Measurements from ENCODE around the gene UVSSA. TPM values are rescaled to one million over a fixed set of nuclear protein-coding genes. Genes with fewer than 3 reads are reported as not detected.

UVSSA gene
- total and polyA plus RNA-seq, 8 donors, result 9.2 to 30.9 (median 14.5) TPM

DNA sequence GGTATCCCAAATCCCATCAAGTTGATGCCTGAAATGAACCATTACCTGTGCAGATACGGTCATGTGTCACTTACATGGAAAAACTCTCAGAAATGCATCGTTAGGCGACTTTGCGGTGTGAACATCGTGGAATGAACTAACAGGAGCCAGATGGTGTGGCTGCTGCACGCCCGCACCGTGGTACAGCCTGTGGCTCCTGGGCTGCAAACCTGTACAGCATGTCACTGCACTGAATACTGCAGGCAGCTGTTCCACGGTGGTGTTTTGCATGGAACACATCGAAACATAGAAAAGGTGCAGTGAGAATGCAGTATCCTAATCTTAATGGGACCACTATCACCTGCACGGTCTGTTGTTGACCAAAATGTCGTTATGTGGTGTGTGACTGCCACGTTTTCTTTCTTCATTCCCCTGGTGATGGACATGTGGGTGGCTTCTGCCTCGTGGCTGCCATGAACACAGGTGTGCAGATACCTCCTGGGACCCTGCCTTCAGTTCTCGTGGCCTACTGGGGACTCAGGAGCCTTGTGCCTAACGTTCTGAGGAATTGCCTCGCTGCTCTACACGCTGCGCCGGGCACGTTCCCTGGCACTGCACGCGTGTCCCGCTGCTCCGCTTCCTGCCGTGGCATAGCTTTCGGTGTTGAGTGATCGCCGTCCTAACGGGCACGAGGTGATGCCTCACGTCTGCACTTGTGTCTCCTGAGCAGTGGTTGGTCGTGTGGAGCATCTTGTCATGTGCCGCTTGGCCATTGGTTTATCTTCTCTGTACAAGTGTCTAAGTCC is 38.9 kb upstream of the UVSSA start:
- TF ChIP-seq, protein P1, sequence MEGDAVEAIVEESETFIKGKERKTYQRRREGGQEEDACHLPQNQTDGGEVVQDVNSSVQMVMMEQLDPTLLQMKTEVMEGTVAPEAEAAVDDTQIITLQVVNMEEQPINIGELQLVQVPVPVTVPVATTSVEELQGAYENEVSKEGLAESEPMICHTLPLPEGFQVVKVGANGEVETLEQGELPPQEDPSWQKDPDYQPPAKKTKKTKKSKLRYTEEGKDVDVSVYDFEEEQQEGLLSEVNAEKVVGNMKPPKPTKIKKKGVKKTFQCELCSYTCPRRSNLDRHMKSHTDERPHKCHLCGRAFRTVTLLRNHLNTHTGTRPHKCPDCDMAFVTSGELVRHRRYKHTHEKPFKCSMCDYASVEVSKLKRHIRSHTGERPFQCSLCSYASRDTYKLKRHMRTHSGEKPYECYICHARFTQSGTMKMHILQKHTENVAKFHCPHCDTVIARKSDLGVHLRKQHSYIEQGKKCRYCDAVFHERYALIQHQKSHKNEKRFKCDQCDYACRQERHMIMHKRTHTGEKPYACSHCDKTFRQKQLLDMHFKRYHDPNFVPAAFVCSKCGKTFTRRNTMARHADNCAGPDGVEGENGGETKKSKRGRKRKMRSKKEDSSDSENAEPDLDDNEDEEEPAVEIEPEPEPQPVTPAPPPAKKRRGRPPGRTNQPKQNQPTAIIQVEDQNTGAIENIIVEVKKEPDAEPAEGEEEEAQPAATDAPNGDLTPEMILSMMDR (IDR thresholded peaks at IDR 0.05), result no peak
- FAIRE-seq, result no peak
- ATAC-seq, result no peak
- intact Hi-C loops (cut with DNase I), result no loop called here
- H3K27ac ChIP-seq, result no peak overlapping the region
- WGBS, 2 donors, result 93 to 95% methylated on average over 34 of the region's 34 CpGs
- DNase-seq, result peak in 1 of 6 donors; percentile 34
- peaks cover 0 to 7% (median 6%) of the 10 kb centered on the region in 3 donors for H3K36me3 ChIP-seq
- H3K4me3 ChIP-seq, result no peak overlapping the region
- H3K4me1 ChIP-seq, result peaks cover 0 to 5% (median 0%) of the 10 kb centered on the region in 3 donors
- H3K9me3 ChIP-seq, result no peaks in the 10 kb centered on the region
- no peaks in the 10 kb centered on the region for H3K27me3 ChIP-seq

DNA sequence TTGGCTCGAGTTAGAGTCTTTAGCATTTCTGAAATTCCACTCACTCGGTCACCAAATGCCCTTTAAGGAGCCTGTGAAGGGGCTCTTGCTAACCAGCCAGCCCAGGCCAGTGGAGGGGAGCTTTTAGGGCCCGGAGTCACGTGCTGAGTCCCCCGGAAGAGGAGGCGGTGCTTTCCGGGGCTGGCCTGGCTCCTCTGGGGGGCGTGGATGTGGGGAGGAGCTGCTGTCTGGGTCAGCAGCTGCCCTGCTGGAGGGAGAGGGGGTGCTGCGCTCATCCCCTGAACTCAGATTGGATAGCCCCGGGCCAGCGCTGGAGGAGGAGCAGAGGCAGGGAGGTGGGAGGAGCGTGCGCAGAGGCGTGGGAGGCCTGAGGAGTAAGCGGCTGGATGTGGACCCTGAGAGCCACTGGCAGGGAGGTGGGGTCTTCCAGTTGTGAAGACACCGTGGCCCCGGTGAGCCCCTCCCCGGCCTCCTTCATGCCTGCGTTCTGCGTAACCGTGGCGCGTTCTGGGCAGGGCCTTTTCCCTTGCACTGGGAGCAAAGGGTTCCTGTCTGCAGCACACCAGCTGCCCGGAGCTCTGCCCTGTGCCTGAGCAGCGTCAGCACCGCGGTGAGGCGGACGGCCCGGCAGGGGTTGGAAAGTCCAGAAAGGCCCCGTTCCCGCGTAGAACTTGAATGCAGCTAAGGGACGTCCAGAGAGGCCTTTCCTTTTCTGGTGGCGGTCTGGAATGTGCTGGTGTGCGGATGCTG is 37.6 kb upstream of the UVSSA start:
- intact Hi-C loops (cut with DNase I), result no loop called here
- H3K4me3 ChIP-seq, result peak overlapping the region in 2 of 4 donors; percentile 14 to 30
- FAIRE-seq (peak; percentile 26), DNase-seq (peak; percentile 65 to 86 (median 70)), ATAC-seq (peak; percentile 64 to 95 (median 92))
- WGBS, 2 donors, result 27 to 43% methylated on average over 33 to 36 of the region's 36 CpGs
- TF ChIP-seq, protein P1 (IDR thresholded peaks at IDR 0.05), result no peak
- peak overlapping the region in 2 of 4 donors; percentile 20 to 33 for H3K27ac ChIP-seq
- H3K36me3 ChIP-seq, result peaks cover 0 to 19% (median 6%) of the 10 kb centered on the region in 3 donors
- H3K27me3 ChIP-seq, result no peaks in the 10 kb centered on the region
- H3K4me1 ChIP-seq, result peaks cover 0 to 5% (median 0%) of the 10 kb centered on the region in 3 donors
- no peaks in the 10 kb centered on the region for H3K9me3 ChIP-seq

DNA sequence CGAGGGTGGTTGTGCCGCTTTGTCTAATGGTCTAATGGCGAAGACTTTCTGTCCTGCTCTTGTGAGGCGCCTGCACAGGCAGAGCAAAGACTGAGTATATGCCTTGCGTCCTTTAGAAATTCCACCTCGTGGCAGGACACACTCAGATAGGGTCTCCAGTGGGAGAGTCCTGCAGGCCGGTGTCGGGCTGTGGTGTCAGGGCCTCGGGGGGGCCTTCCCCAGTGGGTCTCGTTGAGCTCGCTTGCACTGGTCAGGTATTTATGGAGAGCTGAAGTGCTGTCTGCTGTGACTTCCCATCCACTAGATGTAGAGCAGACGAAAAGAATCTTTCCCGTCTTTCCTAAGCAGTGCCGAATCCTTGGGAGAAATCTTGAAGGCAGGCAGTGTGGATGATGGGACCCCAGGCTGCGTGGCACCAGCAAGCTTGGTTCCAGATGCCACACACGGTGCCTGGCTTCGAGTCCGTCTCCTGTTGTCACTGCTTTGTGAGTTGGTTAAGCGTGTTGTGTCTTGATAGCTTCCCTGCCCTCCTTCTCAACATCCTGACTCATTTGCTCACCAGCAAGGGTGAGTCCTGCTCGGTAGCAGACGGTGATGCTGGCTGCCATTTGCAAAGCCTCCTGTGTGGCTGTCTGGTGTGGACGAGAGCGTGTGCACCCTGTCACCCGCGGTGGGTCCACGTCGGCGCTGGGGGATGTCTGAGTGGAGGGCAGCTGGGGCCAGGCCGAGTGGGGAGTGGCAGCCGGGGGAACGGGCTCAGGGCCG is 36.8 kb upstream of the UVSSA start:
- Histone ChIP-seq H3K36me3 (peaks cover 0 to 27% (median 6%) of the 10 kb centered on the region in 3 donors), H3K27me3 (no peaks in the 10 kb centered on the region), H3K4me3 (peak overlapping the region in 1 of 4 donors; percentile 30), H3K4me1 (peaks cover 0 to 5% (median 0%) of the 10 kb centered on the region in 3 donors), H3K9me3 (no peaks in the 10 kb centered on the region), H3K27ac (peak overlapping the region in 2 of 4 donors; percentile 20 to 33)
- DNase-seq, result peak in 1 of 6 donors; percentile 35
- no peak for FAIRE-seq
- no peak for ATAC-seq
- TF ChIP-seq, protein P1 (IDR thresholded peaks at IDR 0.05), result no peak
- 80 to 87% methylated on average over 32 of the region's 32 CpGs for WGBS, 2 donors
- intact Hi-C loops (cut with DNase I), result no loop called here

DNA sequence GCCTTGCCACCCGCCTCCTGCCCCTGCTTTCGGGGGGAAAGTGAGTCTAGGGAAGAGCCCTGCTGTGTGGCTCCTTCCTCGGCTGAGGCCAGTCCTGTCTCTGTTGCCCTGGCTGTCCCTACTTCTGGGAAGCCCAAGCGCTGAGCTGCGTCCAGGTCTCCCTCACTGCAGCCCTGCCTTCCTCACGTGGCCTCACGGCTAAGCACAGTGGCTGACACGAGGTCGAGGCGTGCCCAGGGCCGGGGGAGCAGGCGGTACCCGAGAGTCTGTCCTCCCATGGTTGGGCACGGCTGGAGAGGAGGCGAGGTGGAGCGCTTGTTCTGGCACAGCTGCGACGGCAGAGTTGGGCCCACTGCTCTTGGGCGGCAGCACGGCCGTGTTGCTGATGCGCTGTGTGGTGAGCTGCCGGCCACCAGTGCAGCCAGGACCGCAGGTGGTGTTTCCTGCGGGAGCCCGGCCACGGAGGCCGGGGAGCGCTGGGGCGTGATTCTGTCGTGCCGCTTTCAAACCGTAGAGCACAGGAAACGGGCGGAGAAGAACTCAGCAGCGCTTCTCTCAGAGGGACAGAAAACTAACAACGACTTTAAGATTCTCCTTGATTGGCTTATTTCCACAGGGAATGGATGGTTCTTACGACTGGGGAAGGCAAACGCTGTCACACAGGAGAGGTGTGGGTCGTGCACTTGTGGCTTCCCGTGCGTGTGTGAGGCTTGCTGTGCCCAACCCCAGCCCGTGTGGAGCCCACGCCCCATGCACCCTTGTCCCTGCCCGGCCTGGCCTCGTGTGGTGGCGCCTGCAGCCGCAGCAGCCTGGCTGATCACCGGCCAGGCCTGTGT is 36.0 kb upstream of the UVSSA start:
- FAIRE-seq, result no peak
- H3K9me3 ChIP-seq, result no peaks in the 10 kb centered on the region
- H3K27me3 ChIP-seq, result no peaks in the 10 kb centered on the region
- peak in 1 of 6 donors; percentile 65 for DNase-seq
- H3K36me3 ChIP-seq, result peaks cover 0 to 30% (median 6%) of the 10 kb centered on the region in 3 donors
- no peak overlapping the region for H3K4me3 ChIP-seq
- WGBS, 2 donors, result 87 to 88% methylated on average over 49 of the region's 49 CpGs
- TF ChIP-seq, protein P1 (IDR thresholded peaks at IDR 0.05), result no peak
- intact Hi-C loops (cut with DNase I), result no loop called here
- H3K4me1 ChIP-seq, result peaks cover 0 to 5% (median 0%) of the 10 kb centered on the region in 3 donors
- no peak overlapping the region for H3K27ac ChIP-seq
- ATAC-seq, result no peak

Measured in pancreas (tissue), 10 donors.